GM19395 (cell line): ENCODE results near the gene ACOX3.
"Not testable (repeated sequence)": the region's sequence is repeated elsewhere in the genome, so short reads cannot be mapped to it uniquely, and the experiment has no call there.

Experiments used
- ATAC-seq: cut with Tn5 transposase; IDR thresholded peaks from one replicate; pipeline ENCODE4 v1.9.1; 2021; ENCODE audit warnings: mild to moderate bottlenecking, moderate library complexity; ENCODE audit not compliant: unreplicated experiment

Gene ACOX3

DNA sequence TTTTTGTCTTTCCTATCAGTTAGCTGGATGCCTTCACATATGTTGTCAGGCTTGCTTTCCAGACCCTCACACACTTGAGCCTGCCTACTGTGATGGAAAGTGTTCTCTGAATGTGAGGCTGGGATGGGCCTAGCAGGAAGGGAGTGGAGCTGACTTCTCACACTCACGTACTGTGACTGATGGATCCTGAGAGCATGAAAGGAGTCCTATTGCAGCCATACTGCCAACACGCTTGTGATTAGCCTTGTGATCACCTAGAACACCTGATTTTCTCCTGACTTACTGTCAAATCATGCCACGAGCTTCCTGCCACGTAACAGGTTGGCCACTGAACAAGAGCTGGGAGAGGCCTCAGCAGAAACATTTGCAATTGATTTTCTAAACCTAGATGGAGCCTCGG is 49.9 kb downstream of the ACOX3 start:
- ATAC-seq: no peak

DNA sequence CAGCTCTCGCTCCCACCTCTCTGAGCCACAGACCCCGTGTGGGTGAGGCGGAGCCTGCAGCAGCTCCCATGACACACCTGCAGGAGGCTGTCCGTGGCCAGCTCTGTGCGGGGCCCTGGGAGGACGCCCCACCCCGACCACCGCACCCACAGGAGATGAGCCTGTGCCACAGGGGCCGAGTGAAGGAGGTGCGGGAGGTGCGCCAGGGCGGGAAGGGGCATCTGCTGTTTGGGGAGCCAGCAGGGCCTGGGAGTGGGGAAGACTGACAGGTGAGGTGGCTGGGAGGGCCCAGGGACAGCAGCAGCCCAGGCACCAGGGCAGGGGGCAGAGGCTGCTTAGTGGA is 52.0 kb downstream of the ACOX3 start:
- no peak for ATAC-seq

DNA sequence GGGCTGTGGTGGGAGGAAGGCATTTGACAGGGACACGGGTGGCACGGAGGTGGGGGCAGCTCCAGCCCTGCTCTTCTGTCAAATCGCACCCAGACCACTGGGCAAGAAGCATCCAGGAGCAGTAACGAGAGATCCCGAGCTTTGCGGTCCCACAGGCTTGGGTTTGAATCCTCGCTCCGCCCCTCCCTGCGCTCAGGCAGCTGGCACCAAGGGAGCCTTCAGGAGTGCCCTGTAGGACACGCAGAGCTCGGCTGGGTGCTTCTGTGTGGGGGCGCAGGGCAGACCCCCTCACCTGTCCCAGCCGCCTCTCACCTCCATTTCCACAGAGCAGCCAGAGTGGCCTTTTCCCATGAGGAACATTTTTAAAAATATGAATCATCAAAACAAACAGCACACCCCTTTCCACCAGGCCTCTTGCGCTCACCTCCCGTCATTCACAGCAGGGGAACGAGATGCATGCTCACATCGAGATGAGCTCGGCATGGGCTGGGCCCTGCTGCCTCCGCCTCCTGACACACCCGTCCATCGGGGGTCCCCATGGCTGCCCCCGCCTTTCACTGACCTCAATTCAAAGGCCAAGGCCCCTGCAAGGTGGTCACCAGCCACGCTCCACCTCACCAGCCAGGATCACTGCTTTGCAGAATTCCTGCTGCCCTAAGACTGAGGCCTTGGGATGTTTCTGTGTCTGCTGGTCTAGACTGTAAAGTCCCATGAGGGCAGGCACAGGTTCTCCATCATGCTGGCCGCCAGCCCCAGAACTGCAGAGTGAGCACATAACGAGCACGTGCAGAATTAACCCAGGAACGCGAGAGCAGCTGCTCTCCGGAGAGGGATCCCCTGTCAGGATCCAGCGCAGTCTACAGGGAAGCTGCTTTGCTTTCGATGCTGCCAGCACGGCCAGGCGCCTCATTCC is 52.7 kb downstream of the ACOX3 start:
- no peak for ATAC-seq

DNA sequence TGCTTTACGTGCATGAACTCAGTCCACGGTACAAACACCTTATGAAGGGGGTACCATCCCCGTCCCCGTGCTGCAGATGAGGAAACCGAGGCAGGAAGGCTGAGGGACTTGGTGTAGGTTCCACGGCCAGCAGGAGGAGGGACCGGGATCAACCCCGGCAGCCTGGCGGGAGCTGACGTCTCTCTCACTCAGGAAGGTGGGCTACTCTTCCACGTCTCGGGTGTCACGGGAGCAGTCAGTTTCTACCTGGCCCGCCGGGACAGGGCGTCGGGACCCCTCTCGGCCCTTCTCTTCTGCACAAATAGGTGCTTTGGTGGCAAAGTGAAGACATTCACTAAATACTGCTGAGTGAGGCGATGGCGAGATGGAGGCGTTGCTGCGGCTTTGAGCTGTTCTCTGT is 53.3 kb downstream of the ACOX3 start:
- ATAC-seq: no peak

DNA sequence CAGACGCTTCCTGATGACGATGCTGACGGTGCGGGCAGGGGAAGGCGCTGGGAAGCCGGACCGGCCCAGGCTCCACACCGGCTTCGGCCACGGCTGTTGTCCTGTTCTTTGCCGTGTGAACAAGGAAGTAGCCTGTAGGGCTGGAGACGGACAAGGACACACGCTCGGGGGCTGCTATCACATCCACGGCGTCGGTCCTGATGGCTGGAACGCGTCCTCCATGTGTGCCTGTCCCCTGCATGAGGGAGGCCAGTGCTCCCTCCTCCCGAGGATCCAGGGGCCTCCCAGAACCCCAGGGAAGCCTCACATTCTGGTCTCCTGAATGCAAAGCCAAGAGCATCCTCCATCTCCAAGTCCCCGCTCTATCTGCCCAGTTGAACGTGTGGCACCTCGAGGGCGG is 53.8 kb downstream of the ACOX3 start:
- no peak for ATAC-seq

DNA sequence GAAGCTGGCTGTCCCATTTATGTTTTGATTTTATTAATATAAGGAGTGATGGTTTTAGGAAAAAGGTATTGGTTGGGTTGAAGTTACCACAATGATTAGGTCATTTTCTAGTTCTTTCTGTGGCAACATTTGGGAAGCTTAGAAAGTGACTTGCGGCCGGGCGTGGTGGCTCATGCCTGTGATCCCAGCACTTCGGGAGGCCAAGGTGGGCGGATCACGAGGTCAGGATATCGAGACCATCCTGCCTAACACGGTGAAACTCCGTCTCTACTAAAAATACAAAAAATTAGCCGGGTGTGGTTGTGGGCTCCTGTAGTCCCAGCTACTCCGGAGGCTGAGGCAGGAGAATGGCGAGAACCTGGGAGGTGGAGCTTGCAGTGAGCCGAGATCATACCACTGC is 54.4 kb downstream of the ACOX3 start:
- not testable (repeated sequence) for ATAC-seq

DNA sequence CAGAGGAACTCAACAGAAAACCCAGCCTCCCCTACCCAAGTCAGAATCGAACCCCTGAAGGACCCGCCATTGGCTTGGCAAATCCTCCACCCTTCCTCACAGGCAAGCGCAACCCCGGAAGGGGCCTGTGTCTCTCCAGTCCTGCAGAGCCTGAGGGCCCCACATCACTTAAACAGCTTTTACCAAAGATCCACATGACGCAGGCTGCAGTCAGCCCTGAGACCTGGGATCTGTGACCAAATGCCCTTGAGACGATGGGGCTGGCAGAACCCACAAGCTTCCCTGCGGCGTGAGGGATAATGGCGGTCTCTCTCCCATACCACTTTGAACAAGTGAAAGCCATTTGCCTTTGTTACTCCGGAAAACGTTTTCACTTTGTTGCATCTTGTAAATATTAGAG is 54.9 kb downstream of the ACOX3 start:
- no peak for ATAC-seq

DNA sequence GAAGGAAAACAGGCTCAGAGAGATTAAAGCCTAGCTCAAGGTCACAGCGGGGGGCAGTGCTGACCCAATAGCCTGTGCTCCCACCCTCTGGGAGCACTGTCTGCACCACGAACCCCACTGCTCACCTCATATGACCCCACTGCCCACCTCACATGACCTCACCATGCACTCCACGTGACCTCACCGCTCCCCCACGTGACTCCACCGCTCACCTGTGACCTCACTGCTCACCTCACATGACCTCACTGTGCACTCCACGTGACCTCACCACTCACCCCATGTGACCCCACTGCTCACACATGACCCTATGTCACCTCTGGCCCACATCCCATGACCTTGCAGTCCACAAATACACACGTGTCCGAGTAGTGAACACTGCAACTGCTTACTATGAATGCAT is 55.4 kb downstream of the ACOX3 start:
- ATAC-seq: no peak

DNA sequence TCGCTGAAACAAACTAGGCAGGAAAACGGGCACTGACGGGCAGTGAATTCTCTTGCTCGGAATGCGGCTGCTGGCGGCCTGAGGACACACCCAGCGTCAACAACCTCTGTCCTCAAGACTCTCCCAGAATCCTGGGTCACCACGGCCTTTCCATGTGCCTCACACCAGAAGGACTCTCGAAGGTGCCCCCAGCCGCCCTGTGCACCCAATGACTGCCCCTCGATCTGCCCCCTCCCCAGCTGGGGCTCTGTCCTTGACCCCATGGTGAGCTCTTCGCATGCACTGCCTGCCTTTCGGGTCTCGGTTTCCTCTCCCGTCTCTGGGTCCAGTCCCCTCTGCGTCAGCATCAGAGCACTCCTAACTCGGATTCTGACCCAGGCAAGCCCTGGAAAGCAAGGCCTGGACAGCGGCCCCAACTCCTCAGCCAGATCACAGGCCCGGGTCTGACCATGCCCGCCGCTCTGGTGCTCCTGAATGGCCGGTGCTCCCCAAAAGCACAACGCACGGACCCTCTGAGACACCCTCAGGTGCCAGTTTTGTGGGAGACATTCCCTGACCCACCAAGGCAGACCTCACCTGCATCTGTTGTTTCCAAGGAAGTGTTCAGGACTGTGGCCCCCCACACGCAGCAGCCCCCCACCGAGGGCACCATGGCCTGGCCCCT is 56.0 kb downstream of the ACOX3 start:
- no peak for ATAC-seq

DNA sequence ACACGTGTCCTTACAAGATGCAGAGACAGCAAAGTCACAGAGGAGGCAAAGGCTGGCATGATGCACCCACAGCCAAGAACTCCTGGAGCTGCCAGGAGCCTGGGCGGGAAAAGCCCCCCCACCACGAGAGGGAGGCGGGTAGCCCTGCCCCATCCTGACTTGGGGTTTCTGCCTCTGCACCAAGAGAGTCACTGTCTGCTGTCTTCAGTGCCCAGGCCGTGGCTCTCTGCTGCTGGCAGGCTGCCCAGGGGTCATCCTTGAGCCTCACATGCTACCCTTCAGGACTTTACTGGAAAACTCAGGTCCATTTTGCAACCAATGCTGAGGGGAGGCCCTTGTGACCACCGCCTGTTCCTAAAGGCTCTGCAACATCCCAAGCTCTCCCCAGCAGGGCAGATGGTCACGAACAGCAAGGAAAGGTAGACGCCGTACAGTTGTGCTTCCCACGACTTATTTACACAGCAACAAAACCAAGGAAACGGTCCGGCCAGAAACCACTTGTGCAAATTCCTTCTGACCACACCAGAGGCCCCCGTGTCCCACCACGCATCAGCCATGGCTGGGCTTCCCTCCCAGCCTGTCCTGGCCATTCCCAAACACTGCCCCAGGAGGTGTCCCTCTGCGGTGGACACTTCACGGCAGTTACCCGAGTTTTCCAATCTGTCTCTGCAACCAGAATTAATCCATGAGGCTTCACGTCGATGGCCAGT is 56.9 kb downstream of the ACOX3 start:
- ATAC-seq: no peak

DNA sequence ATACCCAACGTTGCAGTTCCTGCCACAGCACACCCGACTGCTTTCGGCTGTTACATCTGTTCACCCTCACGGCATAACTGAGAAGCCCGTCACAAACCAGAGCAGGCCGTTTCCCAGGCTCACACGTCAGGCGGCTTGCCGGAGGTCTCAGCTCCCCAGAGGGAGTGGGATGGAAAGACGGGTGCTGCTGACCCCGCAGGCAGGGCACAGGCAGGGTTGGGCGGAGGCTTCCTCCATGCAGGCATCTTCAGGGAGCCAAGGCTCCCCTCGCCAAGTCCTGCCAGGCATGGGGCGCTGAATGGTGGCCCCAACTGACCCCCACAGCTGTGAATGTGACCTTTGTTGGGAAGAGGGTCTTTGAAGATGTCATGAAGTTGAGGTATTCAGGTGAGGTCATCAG is 57.5 kb downstream of the ACOX3 start:
- no peak for ATAC-seq

DNA sequence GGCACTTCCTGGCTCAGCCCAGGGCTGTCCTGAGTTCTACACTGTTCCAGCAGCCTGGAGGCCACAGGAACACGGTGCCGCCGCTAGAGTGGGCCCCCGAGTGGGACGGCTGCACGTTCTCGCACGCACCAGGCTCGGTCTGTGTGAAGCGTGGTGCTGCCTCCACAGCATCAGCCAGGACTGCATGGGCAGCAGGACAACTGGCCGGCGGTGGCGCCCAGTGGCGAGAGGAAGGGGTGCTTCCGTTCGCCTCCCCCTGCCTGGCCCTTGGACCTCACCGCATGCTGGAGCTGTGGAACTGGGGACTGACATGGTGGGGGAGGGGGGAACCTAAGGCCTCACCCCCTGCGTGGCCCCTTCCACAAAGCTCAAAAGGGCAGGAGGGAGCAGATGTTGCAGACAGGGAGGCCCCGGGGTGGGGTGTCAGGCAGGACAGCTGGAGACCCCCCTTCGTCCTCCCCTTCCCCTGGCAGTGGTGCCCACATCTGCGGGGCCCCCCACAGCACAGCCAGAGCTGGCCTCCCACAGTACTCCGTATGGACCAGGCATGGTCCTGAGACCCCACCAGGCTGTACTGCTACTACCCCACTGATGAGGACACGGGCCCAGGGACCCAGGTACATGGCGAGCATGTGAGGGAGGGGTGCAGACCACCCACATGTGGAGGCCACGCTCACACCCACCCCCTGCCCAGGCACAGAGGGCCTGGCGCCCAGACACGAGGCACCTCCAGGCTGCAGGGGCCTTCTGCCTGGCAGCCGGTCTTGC is 58.5 kb downstream of the ACOX3 start:
- no peak for ATAC-seq

DNA sequence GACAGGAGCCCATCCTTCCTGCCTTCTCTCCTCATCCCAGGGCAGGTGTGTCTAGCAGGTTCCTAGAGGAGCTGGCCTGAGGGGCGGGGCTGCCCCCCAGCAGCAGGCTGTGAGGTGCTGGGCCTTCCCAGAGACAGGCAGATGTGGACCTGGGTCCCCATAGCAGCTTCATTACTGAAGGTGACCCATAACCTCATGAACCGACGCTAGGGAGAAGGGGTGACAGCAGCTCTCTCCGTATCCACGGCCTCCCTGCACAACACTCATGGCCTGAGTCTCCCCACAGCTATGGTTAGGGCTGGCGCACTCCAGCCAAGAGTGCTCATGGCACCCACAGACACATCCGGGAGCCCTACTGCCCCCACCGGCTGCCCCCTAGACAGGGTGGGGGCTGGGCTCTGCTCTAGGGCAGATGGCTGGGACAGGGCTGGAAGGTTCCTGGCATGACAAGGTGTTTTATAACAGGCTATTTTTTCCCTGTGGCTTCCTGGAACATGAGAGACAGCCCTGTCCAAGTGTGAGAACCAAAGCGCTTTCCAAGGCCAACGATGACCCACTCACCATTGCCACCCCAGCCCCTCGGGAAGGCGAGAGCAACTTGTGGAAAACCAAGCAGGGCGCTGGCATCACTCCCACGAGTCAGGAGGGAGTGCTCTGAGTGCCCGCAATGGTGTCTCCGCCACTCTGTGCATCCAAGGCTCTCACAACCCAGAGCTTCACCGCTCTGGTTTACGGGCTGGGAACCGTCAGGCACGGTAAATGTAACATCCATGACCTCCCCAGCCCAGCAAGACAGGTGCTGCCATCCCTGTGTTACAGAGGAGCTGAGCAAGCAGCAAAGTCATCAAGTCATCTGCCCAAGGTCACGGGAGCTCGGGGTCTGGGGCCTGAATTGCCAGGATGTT is 59.8 kb downstream of the ACOX3 start:
- no peak for ATAC-seq

DNA sequence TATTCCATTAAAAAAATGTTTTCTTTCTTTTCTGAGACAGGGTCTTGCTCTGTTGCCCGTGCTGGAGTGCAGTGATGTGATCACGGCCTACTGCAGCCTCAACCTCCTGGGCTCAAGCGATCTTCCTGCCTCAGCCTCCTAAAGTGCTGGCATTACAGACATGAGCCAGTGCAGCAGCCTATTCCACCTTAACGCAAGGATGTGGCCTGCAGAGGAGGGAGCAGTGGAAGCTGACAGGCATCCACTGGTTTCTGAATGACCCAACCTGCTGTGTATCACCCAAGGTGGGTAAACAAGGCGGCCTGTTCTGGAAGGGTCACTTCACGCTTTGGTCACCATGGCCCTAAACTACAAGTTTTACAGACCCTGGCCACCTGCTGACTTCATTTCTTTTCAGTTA is 60.8 kb downstream of the ACOX3 start:
- ATAC-seq: no peak

DNA sequence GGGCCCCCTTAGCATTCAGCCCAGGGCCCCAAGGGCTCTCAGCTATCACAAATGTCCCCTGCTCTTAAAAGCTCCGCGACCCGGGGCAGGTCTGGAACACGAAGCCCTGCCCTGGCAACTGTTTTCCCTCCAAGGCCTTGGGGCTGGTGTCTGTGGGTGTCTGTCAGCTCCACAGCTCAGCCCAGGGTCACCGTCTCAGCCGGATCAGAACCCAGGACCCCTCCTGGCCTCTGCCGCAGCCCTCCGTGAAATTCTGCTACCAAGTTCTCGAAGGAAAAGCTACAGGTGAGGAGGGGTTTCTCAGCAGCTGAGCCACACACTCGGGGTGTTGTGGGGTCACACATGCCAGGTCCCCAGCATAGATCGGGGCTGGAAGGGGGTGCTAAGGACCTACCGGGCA is 61.2 kb downstream of the ACOX3 start:
- no peak for ATAC-seq

DNA sequence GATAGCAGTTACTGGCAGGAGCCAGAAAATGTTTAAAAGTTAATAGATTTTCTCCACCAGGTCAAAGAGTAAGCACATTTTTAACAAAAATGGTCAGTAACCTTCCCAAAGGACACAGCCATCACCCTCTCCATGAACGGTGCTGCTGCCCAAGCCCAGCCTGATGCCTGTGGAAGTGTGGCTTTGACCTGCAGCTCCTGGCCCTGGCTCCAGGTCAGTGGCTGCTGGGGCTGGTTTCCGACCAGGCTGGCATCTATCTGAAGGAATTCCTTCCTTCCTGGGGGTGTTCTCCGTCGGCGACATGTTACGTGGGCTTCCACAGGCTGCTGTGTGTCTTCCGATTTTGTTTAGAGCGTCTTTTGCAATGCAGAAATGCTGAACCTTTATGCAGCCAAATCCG is 61.7 kb downstream of the ACOX3 start:
- ATAC-seq: no peak

DNA sequence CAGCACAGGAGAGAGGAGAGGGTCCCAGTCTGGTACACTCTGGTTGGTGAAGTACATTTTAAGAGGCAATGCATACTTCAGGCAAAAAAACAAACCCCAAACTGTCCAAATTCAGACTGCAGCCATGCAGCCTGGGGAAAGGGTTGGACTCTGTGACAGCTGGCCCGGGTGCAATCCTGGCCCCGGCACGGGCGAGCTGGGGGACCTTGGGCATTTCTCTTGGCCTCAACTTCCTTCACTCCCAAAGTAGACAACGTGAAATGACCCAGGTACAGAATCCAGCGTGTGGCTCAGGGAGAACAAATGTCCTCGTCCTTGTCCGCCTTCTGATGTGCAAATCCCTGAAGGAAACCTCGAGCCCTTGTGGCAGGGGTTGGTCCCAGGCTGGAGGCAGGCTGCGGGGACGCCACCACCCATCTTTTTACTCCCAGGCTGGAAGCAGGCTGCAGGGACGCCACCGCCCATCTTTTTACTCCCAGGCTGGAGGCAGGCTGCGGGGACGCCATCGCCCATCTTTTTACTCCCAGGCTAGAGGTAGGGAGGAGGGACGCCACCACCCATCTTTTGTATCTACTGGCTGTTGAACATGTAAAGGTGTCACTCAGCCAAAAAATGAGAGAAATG is 62.3 kb downstream of the ACOX3 start:
- ATAC-seq: no peak

DNA sequence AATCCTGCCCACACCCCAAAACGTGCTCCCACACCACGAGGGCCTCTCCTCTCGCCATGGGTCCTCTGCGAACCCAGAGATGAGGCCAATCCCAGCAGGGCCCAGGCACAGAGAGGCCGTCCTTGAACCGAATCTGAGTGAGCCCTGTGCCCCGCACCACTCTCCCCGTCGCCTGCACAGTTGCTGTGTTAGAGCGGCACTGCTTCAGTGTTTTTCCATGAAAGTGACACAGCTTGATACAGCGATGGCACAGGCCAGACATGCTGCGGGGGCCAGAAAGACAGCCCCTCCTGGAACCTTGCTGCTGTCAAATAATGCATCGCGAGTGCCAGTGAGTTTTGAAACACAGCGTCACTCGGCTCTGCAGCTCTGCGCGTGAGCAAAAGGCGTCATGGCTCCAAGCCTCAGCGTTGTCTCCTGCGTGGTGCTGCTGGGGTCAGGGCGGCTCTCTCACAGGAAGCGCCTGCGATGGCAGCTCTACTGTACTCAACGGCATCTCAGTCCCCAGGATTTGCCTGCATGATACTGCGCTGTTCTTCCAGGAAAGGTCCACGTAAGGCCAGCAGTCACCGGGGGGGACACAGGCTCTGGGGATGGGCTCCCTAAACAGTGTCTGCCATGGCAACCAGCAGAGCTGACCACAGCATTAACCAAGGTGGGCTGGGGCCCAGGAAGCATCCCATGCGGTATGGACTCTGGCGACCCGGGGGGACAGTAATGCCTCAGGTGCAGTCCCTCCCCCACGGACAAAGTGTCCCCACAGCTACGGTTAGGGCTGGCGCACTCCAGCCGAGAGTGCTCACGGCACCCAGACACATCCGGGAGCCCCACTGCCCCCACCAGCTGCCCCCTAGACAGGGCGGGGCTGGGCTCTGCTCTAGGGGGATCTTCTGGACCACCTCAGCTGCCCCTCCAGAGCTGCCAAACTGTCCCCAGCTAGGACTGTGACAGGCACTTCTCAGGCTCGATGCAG is 63.1 kb downstream of the ACOX3 start:
- no peak for ATAC-seq
